Measurements from ENCODE around the gene POLR3B.
"Not testable (repeated sequence)": the region's sequence is repeated elsewhere in the genome, so short reads cannot be mapped to it uniquely, and the experiment has no call there.

POLR3B gene

DNA sequence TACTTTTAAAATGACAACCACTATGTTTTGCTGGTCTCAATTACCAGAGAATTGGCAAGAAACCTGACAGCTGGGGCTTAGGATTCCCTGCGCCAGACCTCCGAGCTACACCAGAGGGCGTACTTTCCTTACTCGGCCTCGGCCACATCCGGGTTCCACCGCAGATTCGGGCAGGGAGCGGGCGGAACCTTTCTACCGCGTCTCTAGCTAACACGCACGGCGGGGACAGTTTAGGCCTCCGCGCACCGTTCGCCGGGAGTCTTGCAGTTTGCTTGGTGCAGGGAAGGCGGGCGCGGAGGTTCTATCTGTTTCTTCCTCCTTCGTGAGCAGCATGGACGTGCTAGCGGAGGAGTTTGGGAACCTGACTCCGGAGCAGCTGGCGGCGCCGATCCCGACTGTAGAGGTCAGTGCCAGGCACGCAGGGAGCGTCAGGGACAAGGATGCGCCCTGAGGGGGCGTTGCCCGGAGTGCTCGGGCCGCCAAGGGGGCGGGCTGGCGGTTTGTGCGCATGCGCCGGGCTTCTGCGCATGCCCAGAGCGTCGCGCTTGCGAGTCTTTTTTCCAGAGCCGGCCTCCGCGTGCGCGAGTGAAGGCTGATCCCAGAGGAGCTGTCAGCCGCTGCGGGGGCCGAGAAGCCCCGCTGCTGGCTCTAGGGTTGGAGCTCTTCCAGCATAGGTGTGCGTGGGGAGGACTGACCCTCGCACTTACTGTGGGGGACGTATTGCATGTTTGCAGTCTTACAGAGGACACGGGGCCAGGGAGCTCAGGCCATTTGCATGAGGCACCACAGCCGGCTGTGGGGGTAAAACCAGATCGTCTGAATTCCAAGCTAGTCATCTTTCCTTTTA is at the start of gene POLR3B:
TSS of gene POLR3B (plus strand) at position 200 of the 847 bp plus-strand sequence. CDS start at position 332, 132 bp downstream.
- DNase-seq = peak; percentile 86 to 91

DNA sequence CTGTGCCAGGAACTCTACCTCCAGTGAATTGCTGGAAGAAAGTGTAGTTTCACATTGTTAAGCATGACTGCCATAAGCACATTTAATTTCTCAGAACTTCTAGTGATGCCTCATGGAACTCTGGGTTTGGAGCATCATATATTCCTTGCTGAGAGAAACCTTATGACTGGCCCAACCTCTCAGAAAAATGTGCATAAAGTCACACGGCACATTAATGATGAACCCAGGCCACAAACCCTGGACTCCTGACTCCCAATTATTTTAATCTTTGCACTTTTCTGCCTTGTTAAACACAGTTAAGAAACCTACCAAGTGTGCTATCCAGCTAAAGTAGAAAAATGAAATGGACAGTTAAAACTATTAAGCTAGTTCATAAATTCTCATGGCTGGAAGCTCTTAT is 49.4 kb upstream of the POLR3B start:
- DNase-seq = no peak

DNA sequence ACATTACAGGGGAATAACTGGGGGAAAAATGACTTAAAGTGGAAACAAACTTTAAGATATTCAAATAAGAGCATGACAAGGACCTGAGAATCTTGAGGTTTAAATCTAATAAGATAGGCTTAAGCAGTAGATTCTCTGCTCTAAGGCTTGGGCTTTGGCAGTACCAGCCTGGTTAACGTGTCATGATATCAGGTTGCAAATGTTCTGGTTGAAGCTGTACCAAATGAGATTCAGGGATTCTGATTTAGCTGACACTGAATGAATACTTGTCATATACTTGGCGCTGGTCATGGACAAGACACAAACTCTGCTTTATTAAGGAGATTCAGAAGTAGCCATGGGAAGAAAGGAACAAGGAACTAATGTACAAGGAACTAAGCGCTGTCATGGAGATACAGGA is 48.9 kb upstream of the POLR3B start:
- no peak for DNase-seq

DNA sequence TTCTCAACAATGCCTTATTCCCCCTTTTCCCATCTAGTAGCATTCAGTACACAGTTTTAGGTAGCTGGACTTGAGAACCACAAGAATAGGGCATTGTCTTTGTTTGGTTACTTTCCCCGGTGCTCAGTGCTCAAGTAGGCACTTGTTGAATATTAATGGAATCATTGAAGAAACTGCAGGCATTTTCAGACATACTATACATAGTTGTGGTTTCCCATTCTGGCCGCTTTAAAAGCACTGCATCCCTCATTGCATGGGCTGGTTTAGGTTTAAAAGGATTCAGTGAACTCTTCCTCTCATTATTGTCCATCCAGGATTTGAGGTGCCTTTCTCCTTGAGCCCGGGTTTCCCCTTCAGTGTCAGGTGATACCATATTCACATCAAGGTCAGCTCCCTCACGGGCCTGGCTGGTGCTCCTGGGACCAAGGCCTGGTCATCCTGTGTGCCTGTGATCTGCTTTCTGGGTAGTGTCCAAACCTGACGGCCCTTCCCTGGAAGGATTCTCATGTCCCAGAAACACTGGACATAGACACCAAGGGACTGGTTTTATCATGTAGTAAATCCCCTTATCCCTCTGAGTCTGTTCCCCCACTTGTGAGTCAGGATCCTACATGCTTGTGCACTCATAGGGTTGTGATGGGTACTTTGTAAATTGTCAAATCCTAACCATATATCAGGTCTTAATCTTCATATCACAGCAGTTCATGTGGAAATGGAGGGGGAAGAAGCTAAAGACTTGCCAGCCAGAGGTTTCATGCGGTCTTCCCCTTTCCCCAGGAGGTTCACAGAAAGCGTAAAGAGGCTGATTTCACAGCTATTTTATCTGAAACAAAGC is 47.7 kb upstream of the POLR3B start:
- DNase-seq = no peak

DNA sequence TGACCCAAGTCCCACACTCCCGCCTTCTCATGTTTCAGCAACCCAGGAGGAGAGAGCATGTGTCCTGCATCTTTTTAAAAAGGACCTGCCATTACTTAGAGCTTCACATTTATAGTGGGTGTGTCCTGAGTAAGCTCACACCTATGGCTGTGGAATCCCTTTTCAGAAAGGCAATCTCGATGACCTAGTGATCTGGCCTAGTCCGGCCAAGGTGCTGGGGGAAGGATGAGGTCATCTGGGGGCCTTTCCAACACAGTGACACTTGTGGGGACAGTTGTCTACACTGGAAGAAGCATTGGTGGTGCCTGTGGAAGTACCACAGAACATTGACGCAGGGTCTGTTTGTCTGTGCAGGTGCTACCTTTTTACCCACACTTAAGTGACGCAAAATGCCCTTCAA is 46.9 kb upstream of the POLR3B start:
- DNase-seq = no peak

DNA sequence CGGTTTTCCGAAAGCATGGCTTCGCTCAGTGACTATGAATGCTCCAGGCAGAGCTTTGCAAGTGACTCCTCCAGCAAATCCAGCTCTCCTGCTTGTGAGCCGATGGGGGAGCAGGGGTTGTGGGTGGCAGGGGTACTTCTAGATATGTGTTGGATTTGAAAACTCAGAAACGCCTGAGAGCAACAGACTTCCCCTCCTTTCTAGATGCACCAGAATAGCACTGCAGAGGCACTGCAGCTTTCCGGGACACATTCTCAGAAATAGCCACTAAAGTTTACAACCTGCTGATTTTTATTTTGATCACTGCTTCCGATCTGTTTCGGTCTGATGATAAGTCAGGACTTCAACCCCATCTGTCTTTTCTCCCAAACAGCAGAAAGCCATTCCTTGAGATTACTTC is 46.4 kb upstream of the POLR3B start:
- no peak for DNase-seq

- DNase-seq = not testable (repeated sequence)
These were observed 44.1 kb upstream of the POLR3B start for GRCh38 chr12:106313413-106313812.

- DNase-seq = no peak
These were observed 42.0 kb upstream of the POLR3B start for GRCh38 chr12:106315523-106315922.

GRCh38 chr12:106317406-106318082 is 40.0 kb upstream of the POLR3B start:
- no peak for DNase-seq

- no peak for DNase-seq
These were observed 36.3 kb upstream of the POLR3B start for GRCh38 chr12:106321139-106321850.

DNA sequence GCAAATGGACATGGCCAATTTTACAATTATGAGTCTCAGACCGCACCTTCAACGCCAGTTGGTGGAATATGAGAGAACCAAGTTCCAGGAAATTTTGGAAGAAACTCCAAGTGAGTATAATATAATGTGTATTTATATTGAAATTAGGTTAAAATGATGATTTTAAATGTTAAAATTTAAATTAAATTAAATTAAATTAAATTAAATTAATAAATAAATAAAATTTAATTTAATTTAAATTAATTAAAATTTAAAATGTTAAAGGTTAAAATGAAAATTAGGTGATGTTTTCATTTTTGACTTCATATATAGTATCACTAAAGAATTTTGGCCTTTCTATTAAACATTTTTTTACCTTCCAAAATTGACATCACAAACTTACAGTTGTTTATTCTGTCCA is 34.0 kb upstream of the POLR3B start:
- DNase-seq = no peak

GRCh38 chr12:106327309-106327869 is 30.2 kb upstream of the POLR3B start:
- no peak for DNase-seq

- DNase-seq = no peak
These were observed 28.8 kb upstream of the POLR3B start for GRCh38 chr12:106328735-106329134.

GRCh38 chr12:106329231-106329982 is 28.1 kb upstream of the POLR3B start:
- DNase-seq = no peak

DNA sequence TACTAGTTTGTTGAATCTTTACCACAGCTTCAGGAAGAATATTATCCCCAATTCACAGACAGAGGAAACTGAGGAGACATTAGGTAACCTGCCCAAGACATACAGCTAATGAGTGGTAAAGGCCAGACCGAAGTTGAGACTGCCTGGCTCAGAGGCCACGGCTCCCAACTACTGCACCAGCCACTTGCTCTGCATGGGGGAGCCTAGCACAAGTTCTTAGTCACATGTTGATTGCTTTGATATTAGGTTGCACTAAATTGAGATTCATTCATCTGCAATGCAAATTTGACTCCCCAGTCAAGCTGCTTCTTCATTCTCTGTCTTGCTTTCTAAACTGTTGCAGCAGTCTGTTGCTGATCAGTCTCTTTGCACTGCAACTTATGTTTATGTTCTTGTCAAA is 25.9 kb upstream of the POLR3B start:
- DNase-seq = no peak

- no peak for DNase-seq
These were observed 25.0 kb upstream of the POLR3B start for GRCh38 chr12:106332536-106332935.

DNA sequence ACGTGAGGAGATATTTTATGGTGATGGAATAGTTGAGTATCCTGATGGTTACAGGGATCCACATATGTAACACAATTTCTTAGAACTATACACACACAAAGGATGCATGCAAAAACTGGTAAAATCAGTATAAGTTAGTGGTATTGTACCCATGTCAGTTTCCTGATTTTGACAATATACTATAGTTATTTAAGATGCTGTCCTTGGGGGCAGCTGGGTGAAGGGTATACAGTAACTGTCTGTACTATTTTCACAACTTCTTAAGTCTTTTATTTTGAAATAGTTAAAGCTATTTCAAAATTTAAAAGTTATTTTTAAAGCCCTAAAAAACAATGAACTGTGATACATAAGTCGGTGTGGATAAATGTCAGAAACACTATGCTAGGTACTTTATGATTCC is 24.5 kb upstream of the POLR3B start:
- no peak for DNase-seq

GRCh38 chr12:106333756-106334155 is 23.8 kb upstream of the POLR3B start:
- no peak for DNase-seq

DNA sequence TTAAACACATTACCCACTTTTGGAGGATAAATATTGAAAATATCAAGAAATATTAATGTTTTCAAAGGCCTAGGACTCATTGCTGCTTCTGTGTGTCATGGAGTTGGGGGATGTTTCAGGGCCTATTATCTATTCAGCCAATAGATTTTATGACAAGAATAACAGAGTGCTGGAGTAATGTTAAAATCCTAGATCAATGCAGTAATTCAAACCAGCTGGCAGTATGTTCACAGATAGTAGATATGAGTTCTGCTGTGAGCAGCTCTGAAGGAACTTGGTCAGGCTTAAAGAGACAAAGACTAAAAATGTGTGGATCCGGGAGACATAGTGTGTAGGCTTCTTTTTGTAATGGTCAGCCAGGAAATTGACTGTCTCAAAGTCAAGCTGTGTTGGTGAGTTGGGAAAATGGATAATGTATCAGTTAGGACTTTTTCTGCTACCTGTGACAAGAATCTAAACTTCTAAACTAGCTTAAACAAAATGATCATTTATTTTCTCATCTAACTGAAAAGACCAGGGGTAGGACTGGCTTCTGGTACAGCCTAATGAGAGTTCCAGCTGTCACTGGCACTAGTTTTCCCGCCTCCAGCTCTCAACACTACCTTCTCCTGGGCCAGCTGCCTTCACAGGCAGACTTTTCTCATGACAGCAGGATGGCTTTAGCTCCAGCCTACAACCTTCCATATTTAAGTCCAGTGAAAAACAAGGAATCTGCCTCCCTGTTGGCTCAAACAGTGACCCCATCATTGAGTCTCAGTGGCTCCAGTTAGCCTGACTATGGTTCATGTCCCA is 16.3 kb upstream of the POLR3B start:
- DNase-seq = no peak

GRCh38 chr12:106342397-106343213 is 14.9 kb upstream of the POLR3B start:
- DNase-seq = no peak
